HepG2 (cell line): ENCODE results near the gene TRAPPC5. TPM values are rescaled to one million over a fixed set of nuclear protein-coding genes. Genes with fewer than 3 reads are reported as not detected.
A peak's percentile ranks its signal among the peaks of the same experiment; 100 is the strongest.

Experiments
- ARNT2 ChIP-seq: sonication (generic); formaldehyde crosslinking; IDR thresholded peaks from 2 replicates; pipeline ENCODE4 v1.8.0; 2022; ENCODE audit warnings: mild to moderate bottlenecking, low read depth, missing genetic modification reagents, moderate library complexity
- ATF7 ChIP-seq, 2 experiments: fragments of 450-650 bp in 1 of 2; sonication (generic) in 1 of 2; formaldehyde crosslinking in 1 of 2; IDR thresholded peaks; 2 replicates each; pipeline versions ENCODE4 v1.4.0 to v1.6.1; 2016 to 2020; ENCODE audit warnings: antibody characterized with exemption in 1 of 2, mild to moderate bottlenecking in 1 of 2, missing genetic modification reagents in 1 of 2
- MAZ ChIP-seq, 2 experiments: sonication (generic) in 1 of 2; formaldehyde crosslinking in 1 of 2; IDR thresholded peaks; 2 replicates each; pipeline versions ENCODE4 v1.5.0 to v1.6.1; 2012 to 2020; ENCODE audit warnings: low read depth in 2 of 2, mild to moderate bottlenecking in 2 of 2, borderline replicate concordance in 1 of 2, improper control_type of control experiment in 1 of 2, low read length in 1 of 2, missing genetic modification reagents in 1 of 2, moderate library complexity in 1 of 2
- MYNN ChIP-seq: sonication (generic); formaldehyde crosslinking; IDR thresholded peaks from 2 replicates; pipeline ENCODE4 v1.4.0; 2020; ENCODE audit warnings: mild to moderate bottlenecking, low read depth, missing genetic modification reagents
- RBAK ChIP-seq: sonication (generic); formaldehyde crosslinking; IDR thresholded peaks from 2 replicates; pipeline ENCODE4 v1.5.1; 2020; ENCODE audit warnings: mild to moderate bottlenecking, missing genetic modification reagents
- RXRA ChIP-seq: sonication (generic); formaldehyde crosslinking; IDR thresholded peaks from 2 replicates; pipeline ENCODE4 v1.5.1; 2020; ENCODE audit warnings: missing genetic modification reagents
- ZEB1 ChIP-seq: IDR thresholded peaks from 2 replicates; pipeline ENCODE4 v1.6.1; 2012; ENCODE audit warnings: mild to moderate bottlenecking, low read depth, inconsistent platforms; ENCODE audit not compliant: insufficient replicate concordance
- ZNF292 ChIP-seq: sonication (generic); formaldehyde crosslinking; IDR thresholded peaks from 2 replicates; pipeline ENCODE4 v1.8.1; 2022; ENCODE audit warnings: mild to moderate bottlenecking, low read depth, missing genetic modification reagents, borderline replicate concordance
- ZNF766 ChIP-seq: sonication (generic); formaldehyde crosslinking; IDR thresholded peaks from 2 replicates; pipeline ENCODE4 v1.5.0; 2020; ENCODE audit warnings: missing genetic modification reagents, borderline replicate concordance
- ZNF792 ChIP-seq: IDR thresholded peaks from 2 replicates; pipeline ENCODE4 v1.6.1; 2016
- ZNF816 ChIP-seq: sonication (generic); formaldehyde crosslinking; IDR thresholded peaks from 2 replicates; pipeline ENCODE4 v1.8.0; 2022; ENCODE audit warnings: missing genetic modification reagents, mild to moderate bottlenecking, borderline replicate concordance
- polyA plus RNA-seq, 8 experiments: library from polyadenylated mRNA; depleted of rRNA in 3 of 8; stranded (reverse) in 7 of 8; unstranded in 1 of 8; fragments of >200 nt; fragmentation: Illumina TruSeq in 4 of 8; extraction: Trizol in 4 of 8; gene quantifications; 2 replicates each; pipeline versions ENCODE4 v1.2.1 to v1.2.3, GENCODE V29; 2011 to 2016; ENCODE audit warnings: low read depth in 4 of 8, missing spikeins in 1 of 8, mixed read lengths in 1 of 8; ENCODE audit not compliant: insufficient read depth in 1 of 8
- total RNA-seq, 5 experiments: library from RNA; depleted of rRNA; stranded (reverse); fragments of >200 nt; fragmentation: Illumina TruSeq; extraction: Trizol; gene quantifications; 2 replicates each; pipeline ENCODE4 v1.2.3, GENCODE V29; 2016; ENCODE audit warnings: low read depth in 1 of 5
- TF ChIP-seq, protein P1 (sequence below): IDR thresholded peaks from 2 replicates; pipeline ENCODE4 v1.6.1; 2016; ENCODE audit warnings: missing compliant biosample characterization, missing genetic modification reagents, borderline replicate concordance
- TF ChIP-seq, protein P2 (sequence below): sonication (generic); formaldehyde crosslinking; IDR thresholded peaks from 2 replicates; pipeline ENCODE4 v1.4.0; 2020; ENCODE audit warnings: missing genetic modification reagents
- TF ChIP-seq, protein P3 (sequence below), 2 experiments: sonication (generic) in 1 of 2; formaldehyde crosslinking in 1 of 2; IDR thresholded peaks; 2 replicates each; pipeline versions ENCODE4 v1.5.1 to v1.6.1; 2011 to 2020; ENCODE audit warnings: borderline replicate concordance in 1 of 2, low read depth in 1 of 2, low read length in 1 of 2, mild to moderate bottlenecking in 1 of 2, missing genetic modification reagents in 1 of 2, moderate library complexity in 1 of 2
- TF ChIP-seq, protein P4 (sequence below), 2 experiments: IDR thresholded peaks; 2 replicates each; pipeline ENCODE4 v1.6.1; 2011 to 2012; ENCODE audit warnings: low read length in 2 of 2, borderline replicate concordance in 1 of 2, low read depth in 1 of 2, mild to moderate bottlenecking in 1 of 2, moderate library complexity in 1 of 2

The TRAPPC5 gene
- total and polyA plus RNA-seq, 2 of the 13 experiments (the other 11 are each of a cell fraction or from before 2014, with no cell fraction given) = 38.5 to 78.7 TPM

DNA sequence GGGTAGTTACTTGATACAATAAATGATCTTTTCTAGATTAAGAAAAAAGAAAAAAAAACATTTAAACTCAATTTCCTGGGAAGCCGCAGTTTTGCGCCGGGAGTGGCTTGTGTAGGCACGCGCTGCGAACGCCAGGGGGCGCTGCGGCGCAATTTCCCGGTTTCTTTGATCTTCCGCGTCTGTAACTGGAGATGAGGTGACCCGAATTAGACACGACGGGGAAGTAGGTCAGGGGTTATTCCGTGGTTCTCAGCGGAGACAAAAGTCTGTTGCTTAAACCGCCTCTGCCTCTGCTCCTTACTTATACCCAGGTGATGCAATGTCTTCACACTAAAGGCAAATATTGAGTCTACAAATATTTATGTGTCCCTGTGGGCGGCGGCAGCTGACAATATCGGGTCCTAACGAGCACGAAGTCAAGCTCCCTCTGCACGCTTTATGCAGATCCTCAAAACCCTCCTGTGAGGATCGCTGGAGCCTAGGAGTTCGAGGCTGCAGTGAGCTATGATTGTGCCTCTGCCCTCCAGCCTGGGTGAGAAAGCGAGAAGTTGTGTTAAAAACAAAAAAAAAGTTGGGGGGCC is 28.5 kb upstream of the TRAPPC5 start (continued):
- peak; percentile 49; the same call in 1 of the 2 replicates for TF ChIP-seq ATF7 (IDR thresholded peaks at IDR 0.05)
- TF ChIP-seq ATF7 (CRISPR knock-in tag; IDR thresholded peaks at IDR 0.05) = no peak; the same call in 1 of the 2 replicates
- TF ChIP-seq, protein P1, sequence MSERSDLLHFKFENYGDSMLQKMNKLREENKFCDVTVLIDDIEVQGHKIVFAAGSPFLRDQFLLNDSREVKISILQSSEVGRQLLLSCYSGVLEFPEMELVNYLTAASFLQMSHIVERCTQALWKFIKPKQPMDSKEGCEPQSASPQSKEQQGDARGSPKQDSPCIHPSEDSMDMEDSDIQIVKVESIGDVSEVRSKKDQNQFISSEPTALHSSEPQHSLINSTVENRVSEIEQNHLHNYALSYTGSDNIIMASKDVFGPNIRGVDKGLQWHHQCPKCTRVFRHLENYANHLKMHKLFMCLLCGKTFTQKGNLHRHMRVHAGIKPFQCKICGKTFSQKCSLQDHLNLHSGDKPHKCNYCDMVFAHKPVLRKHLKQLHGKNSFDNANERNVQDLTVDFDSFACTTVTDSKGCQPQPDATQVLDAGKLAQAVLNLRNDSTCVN (CRISPR knock-in tag) = 0 out of 2 replicates have a peak, but pooled peaks have one; percentile 41
- no peak; the same call in 1 of the 2 replicates for TF ChIP-seq ZNF766 (CRISPR knock-in tag)
- no peak for TF ChIP-seq RBAK (CRISPR knock-in tag)
- TF ChIP-seq, protein P2, sequence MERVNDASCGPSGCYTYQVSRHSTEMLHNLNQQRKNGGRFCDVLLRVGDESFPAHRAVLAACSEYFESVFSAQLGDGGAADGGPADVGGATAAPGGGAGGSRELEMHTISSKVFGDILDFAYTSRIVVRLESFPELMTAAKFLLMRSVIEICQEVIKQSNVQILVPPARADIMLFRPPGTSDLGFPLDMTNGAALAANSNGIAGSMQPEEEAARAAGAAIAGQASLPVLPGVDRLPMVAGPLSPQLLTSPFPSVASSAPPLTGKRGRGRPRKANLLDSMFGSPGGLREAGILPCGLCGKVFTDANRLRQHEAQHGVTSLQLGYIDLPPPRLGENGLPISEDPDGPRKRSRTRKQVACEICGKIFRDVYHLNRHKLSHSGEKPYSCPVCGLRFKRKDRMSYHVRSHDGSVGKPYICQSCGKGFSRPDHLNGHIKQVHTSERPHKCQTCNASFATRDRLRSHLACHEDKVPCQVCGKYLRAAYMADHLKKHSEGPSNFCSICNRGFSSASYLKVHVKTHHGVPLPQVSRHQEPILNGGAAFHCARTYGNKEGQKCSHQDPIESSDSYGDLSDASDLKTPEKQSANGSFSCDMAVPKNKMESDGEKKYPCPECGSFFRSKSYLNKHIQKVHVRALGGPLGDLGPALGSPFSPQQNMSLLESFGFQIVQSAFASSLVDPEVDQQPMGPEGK (CRISPR knock-in tag) = peak; percentile 74
- TF ChIP-seq MAZ (IDR thresholded peaks at IDR 0.05; ENCODE audit: borderline replicate concordance, low read depth, low read length) = peak; percentile 41; the same call in 1 of the 2 replicates
- TF ChIP-seq MAZ (CRISPR knock-in tag; IDR thresholded peaks at IDR 0.05; ENCODE audit: low read depth) = peak; percentile 84
- TF ChIP-seq, protein P3, sequence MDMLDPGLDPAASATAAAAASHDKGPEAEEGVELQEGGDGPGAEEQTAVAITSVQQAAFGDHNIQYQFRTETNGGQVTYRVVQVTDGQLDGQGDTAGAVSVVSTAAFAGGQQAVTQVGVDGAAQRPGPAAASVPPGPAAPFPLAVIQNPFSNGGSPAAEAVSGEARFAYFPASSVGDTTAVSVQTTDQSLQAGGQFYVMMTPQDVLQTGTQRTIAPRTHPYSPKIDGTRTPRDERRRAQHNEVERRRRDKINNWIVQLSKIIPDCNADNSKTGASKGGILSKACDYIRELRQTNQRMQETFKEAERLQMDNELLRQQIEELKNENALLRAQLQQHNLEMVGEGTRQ (IDR thresholded peaks at IDR 0.05; ENCODE audit: low read depth, low read length) = no peak
- TF ChIP-seq, protein P3 (CRISPR knock-in tag; IDR thresholded peaks at IDR 0.05; ENCODE audit: borderline replicate concordance) = peak; percentile 41; the same call in 1 of the 2 replicates
- TF ChIP-seq ZNF292 (CRISPR knock-in tag) = peak; percentile 70; the same call in 1 of the 2 replicates
- TF ChIP-seq MYNN (CRISPR knock-in tag) = no peak
- TF ChIP-seq ZNF792 (CRISPR knock-in tag) = peak; percentile 21; the same call in 1 of the 2 replicates
- TF ChIP-seq RXRA (CRISPR knock-in tag) = peak; percentile 99
- TF ChIP-seq ARNT2 = peak; percentile 57; the same call in 1 of the 2 replicates
- peak; percentile 16 for TF ChIP-seq ZEB1
- peak; percentile 93; the same call in 1 of the 2 replicates for TF ChIP-seq ZNF816 (CRISPR knock-in tag)
- TF ChIP-seq, protein P4, sequence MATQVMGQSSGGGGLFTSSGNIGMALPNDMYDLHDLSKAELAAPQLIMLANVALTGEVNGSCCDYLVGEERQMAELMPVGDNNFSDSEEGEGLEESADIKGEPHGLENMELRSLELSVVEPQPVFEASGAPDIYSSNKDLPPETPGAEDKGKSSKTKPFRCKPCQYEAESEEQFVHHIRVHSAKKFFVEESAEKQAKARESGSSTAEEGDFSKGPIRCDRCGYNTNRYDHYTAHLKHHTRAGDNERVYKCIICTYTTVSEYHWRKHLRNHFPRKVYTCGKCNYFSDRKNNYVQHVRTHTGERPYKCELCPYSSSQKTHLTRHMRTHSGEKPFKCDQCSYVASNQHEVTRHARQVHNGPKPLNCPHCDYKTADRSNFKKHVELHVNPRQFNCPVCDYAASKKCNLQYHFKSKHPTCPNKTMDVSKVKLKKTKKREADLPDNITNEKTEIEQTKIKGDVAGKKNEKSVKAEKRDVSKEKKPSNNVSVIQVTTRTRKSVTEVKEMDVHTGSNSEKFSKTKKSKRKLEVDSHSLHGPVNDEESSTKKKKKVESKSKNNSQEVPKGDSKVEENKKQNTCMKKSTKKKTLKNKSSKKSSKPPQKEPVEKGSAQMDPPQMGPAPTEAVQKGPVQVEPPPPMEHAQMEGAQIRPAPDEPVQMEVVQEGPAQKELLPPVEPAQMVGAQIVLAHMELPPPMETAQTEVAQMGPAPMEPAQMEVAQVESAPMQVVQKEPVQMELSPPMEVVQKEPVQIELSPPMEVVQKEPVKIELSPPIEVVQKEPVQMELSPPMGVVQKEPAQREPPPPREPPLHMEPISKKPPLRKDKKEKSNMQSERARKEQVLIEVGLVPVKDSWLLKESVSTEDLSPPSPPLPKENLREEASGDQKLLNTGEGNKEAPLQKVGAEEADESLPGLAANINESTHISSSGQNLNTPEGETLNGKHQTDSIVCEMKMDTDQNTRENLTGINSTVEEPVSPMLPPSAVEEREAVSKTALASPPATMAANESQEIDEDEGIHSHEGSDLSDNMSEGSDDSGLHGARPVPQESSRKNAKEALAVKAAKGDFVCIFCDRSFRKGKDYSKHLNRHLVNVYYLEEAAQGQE (IDR thresholded peaks at IDR 0.05; ENCODE audit: borderline replicate concordance in 1 of 2, low read depth in 1 of 2, low read length in 2 of 2) = peak in 1 of 2 experiments; percentile 37; a peak in 1 of 4 replicates
